Measurements from ENCODE around the gene PPP6R3.

DNA sequence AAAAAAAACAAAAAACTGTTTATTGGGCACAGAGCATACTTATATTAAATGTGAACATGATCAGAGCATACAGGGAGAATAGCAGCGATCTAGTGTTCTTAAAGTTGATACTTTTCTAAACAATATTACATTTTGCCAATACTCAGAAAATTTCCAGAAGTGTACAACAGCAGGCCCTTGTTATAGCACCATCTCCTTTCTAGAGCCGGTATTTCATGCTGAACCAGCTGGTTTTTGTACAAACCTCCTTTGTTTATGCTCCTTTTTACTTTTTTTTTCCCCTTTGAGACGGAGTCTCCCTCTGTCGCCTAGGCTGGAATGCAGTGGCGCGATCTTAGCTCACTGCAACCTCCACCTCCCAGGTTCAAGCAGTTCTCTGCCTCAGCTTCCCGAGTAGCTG, 90.7 kb downstream of the PPP6R3 start:
- TF ChIP-seq EZH2 (IDR thresholded peaks at IDR 0.05; ENCODE audit: borderline replicate concordance, low read depth, low read length, severe bottlenecking) (no peak), CTCF (IDR thresholded peaks at IDR 0.05; ENCODE audit: borderline replicate concordance, extremely low read depth, low read length, poor library complexity, severe bottlenecking) (no peak)
